Upper lobe of right lung (tissue), 1 donor: ENCODE data around the gene EPOP. TPM values are rescaled to one million over a fixed set of nuclear protein-coding genes. Genes with fewer than 3 reads are reported as not detected.

Experiments used
- ATAC-seq: fragments of 200-7000 bp; cut with Tn5 transposase; one replicate; pipeline ENCODE4 v1.9.1; 2020; ENCODE audit warnings: mild to moderate bottlenecking, moderate library complexity
- DNase-seq: peaks from one replicate; pipeline ENCODE4 v3.0.0-alpha.2; 2020
- H3K27ac ChIP-seq: fragments of 200-600 bp; one replicate; pipeline ENCODE4 v1.8.0; 2022
- H3K27me3 ChIP-seq: fragments of 200-600 bp; one replicate; pipeline ENCODE4 v1.8.0; 2022; ENCODE audit warnings: mild to moderate bottlenecking
- H3K36me3 ChIP-seq: fragments of 200-600 bp; one replicate; pipeline ENCODE4 v1.8.0; 2022
- H3K4me1 ChIP-seq: fragments of 200-600 bp; one replicate; pipeline ENCODE4 v1.8.0; 2022
- H3K4me3 ChIP-seq: fragments of 200-600 bp; one replicate; pipeline ENCODE4 v1.8.0; 2022; ENCODE audit warnings: mild to moderate bottlenecking
- H3K9me3 ChIP-seq: fragments of 200-600 bp; one replicate; pipeline ENCODE4 v1.8.0; 2022
- intact Hi-C: fragments of 100-400 bp; cut with DNase I; formaldehyde crosslinking; loops from one replicate; pipeline ENCODE4 v1.11.0; 2022
- total RNA-seq: library from RNA; stranded (reverse); fragmentation: NEBNext Ultra II Directional; extraction: Animal tissue kit (Norgen Biotek cat#: 25700); gene quantifications from one replicate; pipeline ENCODE4 v1.2.1, GENCODE V29; 2021
- TF ChIP-seq, protein P1 (sequence below): fragments of 200-600 bp; IDR thresholded peaks from one replicate; pipeline ENCODE4 v1.8.0; 2022; ENCODE audit warnings: antibody characterized with exemption
- donor health status: DM: no; HTN: yes; CAD: no; lungs with severe emphysema.

Gene EPOP
- total RNA-seq, 1 donor from 2014 or later = 2.1 TPM

DNA sequence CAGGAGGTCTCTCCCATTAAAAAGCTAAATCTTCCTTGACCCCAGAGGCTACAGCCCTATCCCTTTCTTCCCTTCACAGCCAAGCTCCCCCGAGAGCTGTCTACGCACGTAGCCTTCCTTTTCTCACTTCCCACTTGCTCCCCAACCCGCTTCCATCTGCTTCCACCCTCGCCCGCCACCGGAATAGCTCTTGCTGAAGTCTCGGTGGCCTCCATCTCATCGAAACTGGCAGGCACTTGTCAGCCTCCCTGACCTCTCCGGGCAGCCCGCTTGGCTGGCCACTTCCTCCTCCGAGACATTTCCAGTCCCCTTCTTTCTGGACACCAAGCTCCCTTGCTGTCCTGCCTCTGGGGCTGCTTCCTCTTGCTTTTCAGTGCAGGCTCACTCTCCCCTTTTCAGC lies 10.7 kb upstream of the EPOP start:
- Histone ChIP-seq H3K9me3 (no peaks in the 10 kb centered on the region), H3K27ac (no peak overlapping the region), H3K4me1 (no peaks in the 10 kb centered on the region), H3K36me3 (no peaks in the 10 kb centered on the region), H3K27me3 (no peaks in the 10 kb centered on the region), H3K4me3 (no peak overlapping the region)
- intact Hi-C loops = no loop called here
- TF ChIP-seq, protein P1, sequence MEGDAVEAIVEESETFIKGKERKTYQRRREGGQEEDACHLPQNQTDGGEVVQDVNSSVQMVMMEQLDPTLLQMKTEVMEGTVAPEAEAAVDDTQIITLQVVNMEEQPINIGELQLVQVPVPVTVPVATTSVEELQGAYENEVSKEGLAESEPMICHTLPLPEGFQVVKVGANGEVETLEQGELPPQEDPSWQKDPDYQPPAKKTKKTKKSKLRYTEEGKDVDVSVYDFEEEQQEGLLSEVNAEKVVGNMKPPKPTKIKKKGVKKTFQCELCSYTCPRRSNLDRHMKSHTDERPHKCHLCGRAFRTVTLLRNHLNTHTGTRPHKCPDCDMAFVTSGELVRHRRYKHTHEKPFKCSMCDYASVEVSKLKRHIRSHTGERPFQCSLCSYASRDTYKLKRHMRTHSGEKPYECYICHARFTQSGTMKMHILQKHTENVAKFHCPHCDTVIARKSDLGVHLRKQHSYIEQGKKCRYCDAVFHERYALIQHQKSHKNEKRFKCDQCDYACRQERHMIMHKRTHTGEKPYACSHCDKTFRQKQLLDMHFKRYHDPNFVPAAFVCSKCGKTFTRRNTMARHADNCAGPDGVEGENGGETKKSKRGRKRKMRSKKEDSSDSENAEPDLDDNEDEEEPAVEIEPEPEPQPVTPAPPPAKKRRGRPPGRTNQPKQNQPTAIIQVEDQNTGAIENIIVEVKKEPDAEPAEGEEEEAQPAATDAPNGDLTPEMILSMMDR = no peak
- ATAC-seq = peak; percentile 75
- DNase-seq = no peak

DNA sequence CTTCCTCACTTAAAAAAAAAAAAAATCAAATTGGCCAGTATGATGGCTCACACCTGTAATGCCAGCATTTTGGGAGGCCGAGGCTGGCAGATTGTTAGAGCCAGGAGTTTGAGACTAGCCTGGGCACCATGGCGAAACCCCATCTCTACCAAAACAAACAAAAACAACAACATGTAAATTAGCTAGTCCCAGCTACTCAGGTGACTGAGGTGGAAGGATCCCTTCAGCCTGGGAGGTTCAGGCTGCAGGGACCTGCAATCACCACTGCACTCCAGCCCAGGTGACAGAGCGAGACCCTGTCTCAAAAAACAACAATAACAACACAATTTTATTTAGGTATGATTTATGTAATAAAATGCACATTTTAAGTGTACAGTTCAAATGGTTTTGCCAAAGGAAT lies 6.3 kb upstream of the EPOP start:
- no peaks in the 10 kb centered on the region for H3K36me3 ChIP-seq
- no peaks in the 10 kb centered on the region for H3K27me3 ChIP-seq
- ATAC-seq (no peak), DNase-seq (no peak)
- intact Hi-C loops = no loop called here
- TF ChIP-seq, protein P1 = no peak
- no peak overlapping the region for H3K4me3 ChIP-seq
- H3K4me1 ChIP-seq = peaks cover 4% of the 10 kb centered on the region
- no peak overlapping the region for H3K27ac ChIP-seq
- no peaks in the 10 kb centered on the region for H3K9me3 ChIP-seq

DNA sequence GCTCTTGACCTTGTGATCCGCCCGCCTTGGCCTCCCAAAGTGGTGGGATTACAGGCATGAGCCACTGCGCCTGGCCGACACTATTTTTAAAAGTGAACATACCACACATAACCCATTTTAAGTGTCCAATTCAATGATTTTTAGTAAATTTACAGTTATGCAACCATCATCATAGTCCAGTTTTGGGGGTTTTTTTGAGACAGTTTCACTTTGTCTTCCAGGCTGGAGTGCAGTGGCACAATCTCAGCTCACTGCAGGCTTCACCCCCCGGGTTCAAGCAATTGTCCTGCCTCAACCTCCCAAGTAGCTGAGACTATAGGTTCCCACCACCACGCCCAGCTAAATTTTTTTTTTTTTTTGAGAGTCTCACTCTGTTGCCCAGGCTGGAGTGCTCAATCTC lies 3.1 kb upstream of the EPOP start:
- Histone ChIP-seq H3K36me3 (no peaks in the 10 kb centered on the region), H3K27me3 (peaks cover 18% of the 10 kb centered on the region), H3K27ac (no peak overlapping the region), H3K4me3 (no peak overlapping the region), H3K9me3 (no peaks in the 10 kb centered on the region), H3K4me1 (peaks cover 20% of the 10 kb centered on the region)
- intact Hi-C loops = loop anchor here (5.0 kb wide), 1 partner anchor 54 kb away; the partner anchor contains the start of gene CISD3
- TF ChIP-seq, protein P1 = no peak
- DNase-seq (no peak), ATAC-seq (no peak)

DNA sequence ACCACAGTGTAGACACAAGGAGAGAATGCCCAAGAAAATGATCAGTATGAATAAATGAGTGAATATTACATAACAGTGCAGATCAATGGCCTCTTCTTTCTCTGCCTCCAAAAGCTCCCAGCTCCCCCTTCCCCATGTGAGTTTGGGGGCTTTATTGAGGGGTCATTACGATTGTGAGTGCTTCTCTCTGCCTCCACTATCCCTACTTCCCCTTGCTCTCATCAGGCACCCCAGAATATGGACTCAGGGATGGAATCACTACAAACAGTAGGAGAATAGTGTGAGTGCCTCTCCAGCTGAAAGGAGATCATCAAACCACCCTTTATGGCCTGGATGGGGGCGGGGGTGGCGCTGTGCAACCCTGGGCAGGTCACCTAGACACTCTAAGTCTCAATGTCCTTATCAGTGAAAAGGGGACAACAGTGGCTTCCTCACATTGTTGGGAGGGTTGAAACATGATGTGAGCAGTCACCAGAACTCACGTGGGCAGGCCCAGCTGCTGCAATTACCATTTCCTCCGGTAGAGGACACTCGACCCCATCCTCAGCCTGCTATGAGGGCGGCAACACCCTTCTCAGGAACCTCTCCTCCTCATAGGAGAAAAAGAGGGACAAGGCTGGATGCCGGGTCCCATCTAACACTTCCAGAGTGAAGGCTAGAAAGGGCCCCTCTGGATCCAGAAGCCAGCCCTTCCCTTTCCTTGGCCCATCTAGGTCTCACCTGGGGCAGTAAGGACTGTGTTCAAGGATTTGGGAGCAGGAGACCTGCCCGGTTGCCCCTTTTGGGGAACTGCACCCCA lies 2.1 kb upstream of the EPOP start:
- H3K9me3 ChIP-seq = no peaks in the 10 kb centered on the region
- no peaks in the 10 kb centered on the region for H3K36me3 ChIP-seq
- H3K4me3 ChIP-seq = no peak overlapping the region
- TF ChIP-seq, protein P1 = peak; percentile 99
- H3K27me3 ChIP-seq = peaks cover 26% of the 10 kb centered on the region
- intact Hi-C loops = loop anchor here (5.0 kb wide), 1 partner anchor 55 kb away; the partner anchor contains the start of gene CISD3
- no peak overlapping the region for H3K27ac ChIP-seq
- peaks cover 20% of the 10 kb centered on the region for H3K4me1 ChIP-seq
- DNase-seq (peak; percentile 87), ATAC-seq (peak; percentile 90)

DNA sequence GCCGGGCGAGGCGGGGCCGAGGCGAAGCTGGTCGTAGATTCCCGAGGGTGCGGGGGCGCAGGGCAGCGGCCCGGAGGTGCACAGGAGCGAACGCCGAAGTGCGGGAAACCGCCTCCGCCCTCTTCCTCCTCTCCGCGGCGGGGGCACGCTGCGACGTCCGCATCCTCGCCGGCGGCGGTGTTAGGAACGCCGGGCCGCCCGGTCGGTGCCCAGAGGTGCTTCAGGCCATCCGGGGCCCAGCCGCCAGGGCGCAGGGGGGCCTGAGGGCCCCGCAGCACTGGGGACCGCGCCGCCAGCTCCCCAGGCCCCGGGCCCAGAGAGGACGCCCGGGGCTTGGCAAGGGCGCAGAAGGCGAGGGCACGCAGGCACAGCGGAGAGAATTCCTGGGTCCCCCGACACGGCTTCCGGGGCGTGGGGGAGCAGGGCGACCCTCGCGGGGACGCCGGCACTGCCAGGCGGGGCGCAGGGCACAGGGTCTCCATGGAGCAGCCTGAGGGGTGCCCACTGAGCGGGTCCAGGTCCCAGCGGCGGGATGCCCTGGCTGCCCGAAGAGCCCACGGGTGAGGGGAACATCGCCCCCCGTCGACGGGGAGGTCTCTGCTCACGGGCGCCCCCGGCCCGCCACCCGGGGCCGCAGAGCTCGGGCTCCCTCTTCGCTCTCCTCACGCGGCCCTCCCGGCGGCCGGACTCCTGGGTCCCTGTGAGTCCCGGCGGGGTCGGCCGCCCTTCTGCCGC lies 576 bp downstream of the EPOP start:
- peak; percentile 5 for ATAC-seq

More for the DNA sequence above, 576 bp downstream of the EPOP start:
- H3K27me3 ChIP-seq = peaks cover 43% of the 10 kb centered on the region
- TF ChIP-seq, protein P1 = no peak
- no peaks in the 10 kb centered on the region for H3K9me3 ChIP-seq
- intact Hi-C loops = no loop called here
- H3K4me3 ChIP-seq = peak overlapping the region; percentile 66
- H3K27ac ChIP-seq = peak overlapping the region; percentile 18
- peaks cover 20% of the 10 kb centered on the region for H3K4me1 ChIP-seq
- H3K36me3 ChIP-seq = no peaks in the 10 kb centered on the region
- peak; percentile 75 for DNase-seq
